Head of caudate nucleus (tissue), 42 donors: Measurements from ENCODE around the gene ATP1B3.
"Not testable (repeated sequence)": the region's sequence is repeated elsewhere in the genome, so short reads cannot be mapped to it uniquely, and the experiment has no call there.

Experiments used
- DNase-seq, 42 donors: peaks; one replicate each; pipeline versions ENCODE4 v3.0.0 to v3.0.0-alpha.2; 2020 to 2021; ENCODE audit warnings: mixed read lengths in 7 of 42
- intact Hi-C: fragments of 100-400 bp; cut with DNase I; formaldehyde crosslinking; loops from one replicate; pipeline ENCODE4 v1.15.0; 2022

ATP1B3 gene

DNA sequence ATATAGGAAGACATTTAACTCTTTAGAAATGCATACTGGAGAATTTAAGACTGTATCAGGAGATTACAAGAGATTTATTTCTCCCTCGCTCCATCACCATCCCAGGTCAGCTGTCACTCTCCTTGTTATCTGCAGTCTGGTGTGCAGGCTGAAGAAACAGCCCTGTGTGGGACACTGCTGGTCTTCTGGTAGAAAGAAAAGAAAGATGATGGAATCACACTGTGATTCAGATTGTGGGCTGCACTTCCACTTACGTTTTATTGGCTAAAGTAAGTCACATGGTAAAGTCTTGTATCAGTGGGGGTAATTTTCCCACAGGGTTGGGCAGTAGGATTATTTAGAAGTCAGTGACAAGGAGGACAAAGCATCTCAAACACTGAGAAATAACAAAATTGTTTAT lies 18.1 kb upstream of the ATP1B3 start:
- no peak for DNase-seq
- intact Hi-C loops, result no loop called here

DNA sequence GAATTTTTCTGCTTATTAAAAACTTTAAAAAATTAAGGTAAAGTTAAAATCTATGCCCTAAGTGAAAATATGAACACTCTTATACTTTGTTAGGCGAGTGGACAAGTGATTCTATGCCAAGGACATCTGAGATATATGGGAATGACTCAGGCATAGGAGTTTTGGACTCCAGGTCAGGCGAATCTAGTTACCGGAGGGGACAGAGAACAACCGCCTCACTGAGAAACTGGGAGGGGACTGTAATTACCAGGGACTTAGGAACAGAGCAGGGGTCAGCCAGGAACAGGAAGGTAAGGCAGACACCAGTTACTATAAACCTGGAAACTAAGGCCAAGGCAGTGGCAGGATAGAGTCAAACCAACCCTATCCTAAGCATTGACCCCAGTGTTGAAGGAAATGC lies 16.8 kb upstream of the ATP1B3 start:
- intact Hi-C loops, result no loop called here
- DNase-seq, result no peak

DNA sequence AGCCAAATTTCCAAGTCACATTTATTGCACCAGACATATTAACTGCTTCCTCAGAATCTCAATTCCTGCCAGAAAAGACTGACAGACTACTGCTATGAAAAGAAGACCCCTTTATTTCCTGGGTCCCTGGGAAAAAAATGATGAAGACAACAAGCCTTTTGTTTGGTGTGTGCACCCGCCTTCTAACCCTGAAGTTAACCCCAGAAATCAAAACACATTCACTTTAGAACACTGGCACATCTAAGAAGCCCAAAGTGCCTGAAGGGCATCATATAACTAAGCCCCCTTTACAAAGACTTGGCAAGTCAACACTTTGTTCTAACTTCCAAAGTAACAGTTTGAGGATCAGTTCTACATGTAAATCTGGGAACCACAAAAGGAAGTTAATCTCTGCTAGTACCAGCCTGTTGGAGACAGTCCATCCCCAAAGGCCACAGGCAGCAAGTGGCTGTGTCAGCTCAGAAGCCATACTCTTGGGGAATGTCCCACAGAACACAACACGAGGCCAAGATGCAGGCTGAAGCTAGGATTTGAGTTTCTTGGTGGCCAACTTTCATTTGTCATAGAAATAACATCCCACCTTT lies 16.3 kb upstream of the ATP1B3 start:
- intact Hi-C loops, result no loop called here
- DNase-seq, result peak in 1 of 42 donors; percentile 26

DNA sequence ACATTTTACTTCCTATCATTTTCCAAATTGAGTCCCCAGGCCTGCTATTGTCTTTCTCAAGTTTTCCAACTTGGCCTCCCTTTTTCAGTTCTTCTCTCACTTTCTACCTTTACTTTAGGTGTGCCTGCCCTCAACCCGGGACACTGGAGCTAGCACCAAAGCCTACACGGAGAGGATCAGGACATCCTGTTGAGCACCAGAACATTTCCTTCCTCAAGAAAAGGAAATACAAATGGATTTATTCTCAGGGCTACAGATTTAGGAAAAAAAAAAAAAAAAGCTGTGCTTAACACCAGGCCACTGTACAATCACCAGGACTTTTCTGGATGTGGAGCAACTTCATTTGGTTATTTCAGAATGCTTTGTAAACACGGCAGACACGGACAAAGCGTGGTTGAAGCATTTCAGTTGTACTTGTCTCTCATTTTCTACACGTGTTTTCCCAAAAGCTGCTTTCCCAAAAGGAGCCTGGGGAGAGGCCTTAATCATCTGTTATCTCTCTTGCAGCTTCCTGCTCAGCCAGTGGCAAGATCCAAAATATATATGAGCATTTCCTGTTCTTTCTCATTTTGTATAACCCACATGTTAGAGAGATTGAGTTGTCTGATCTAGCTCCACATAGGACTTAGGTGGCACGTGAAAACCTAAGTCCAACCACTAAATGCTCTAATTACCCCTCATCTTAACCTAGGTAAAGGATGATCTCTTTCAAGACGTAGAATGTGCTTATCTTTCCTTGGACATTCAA lies 15.5 kb upstream of the ATP1B3 start:
- intact Hi-C loops, result no loop called here
- no peak for DNase-seq

DNA sequence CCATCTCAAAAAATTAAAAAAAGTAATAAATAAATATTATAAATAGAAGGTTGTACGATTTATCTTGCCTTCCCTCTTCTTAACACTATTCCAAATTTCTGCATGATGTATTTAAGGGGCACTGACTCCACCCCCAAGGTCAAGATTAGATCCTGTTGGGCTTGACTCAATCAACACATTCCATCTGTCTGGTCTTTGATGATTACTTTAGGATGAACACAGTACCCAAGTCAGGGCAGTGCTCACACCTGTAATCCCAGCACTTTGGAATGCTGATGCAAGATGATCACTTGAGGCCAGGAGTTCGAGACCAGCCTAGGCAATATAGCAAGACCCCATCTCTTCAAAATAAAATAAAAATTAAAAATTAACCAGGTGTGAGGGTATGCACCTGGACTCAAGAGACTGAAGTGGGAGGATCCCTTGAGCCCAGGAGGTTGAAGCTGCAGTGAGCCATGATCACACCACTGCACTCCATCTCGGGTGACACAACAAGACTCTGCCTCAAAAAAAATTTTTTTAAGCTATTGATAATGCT lies 14.1 kb upstream of the ATP1B3 start:
- intact Hi-C loops, result no loop called here
- no peak for DNase-seq

DNA sequence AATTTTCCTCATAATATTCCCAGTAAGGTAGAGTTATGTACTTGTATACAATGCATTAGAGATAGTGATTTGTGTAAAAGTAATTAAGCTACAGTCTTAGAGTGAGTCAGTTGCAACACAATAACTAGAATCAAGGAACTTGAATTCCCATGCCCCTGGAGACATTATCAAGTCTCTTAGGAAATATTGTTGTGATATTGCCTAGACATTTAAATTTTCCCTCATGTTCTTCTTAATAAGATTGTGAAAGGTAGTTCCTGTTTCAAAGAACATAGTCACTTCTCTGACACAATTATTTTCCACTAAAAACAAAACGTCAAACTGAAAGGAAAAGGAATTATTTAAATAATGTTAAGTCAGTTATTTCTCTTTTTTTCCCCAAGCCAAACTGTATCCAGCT lies 13.0 kb upstream of the ATP1B3 start:
- intact Hi-C loops, result no loop called here
- no peak for DNase-seq

DNA sequence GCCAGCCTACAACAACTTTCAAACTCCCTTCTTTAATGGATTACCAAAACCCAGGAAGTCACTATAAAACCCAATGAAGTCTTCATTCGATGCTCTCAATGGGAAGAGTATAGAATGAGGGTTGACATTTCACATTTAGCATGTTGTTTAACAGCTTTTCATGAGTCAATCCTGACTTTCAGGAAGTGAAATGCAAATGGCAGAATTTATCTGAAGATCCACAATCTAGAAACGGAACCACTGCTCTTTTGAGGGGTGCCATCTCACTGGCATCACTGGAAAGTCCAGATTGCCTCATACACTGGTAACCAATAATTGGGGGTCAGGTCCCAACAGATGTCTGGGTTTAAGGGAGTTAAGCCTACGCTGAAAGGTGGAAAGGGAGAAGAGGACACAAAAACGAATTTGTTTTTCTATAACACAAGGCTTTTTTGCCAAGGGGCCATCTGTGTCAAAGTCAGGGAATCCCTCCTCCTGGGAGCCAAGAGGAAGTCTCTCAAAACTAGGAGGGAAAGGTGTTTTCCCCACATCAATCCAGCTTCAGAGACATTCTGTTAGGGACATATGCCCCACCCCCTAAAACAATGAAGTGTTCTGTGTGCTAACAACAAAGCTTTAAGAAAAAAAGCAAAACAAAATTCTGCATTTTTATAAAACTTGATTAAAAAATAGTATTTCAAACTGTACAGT lies 12.0 kb upstream of the ATP1B3 start:
- no peak for DNase-seq
- intact Hi-C loops, result no loop called here

DNA sequence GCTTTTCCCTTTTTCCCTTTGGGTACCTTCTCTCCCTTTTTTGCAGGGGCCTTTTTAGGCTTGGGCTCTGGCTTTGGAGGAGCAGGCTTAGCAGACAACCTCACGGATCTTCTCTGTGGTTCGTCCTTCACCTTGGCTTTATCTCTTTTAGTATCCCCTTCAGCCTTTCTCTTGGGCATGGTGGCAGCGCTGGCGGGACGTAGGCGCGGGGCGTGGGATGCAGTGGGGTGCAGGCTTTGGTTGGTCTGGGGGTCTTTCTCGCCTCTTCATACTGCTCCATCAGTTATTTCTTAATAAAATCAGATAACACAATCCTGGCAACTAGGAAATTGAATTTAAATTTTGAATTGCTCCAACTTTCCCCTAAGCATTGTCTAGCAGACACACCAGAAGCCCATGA lies 11.3 kb upstream of the ATP1B3 start:
- DNase-seq, result no peak
- intact Hi-C loops, result no loop called here

DNA sequence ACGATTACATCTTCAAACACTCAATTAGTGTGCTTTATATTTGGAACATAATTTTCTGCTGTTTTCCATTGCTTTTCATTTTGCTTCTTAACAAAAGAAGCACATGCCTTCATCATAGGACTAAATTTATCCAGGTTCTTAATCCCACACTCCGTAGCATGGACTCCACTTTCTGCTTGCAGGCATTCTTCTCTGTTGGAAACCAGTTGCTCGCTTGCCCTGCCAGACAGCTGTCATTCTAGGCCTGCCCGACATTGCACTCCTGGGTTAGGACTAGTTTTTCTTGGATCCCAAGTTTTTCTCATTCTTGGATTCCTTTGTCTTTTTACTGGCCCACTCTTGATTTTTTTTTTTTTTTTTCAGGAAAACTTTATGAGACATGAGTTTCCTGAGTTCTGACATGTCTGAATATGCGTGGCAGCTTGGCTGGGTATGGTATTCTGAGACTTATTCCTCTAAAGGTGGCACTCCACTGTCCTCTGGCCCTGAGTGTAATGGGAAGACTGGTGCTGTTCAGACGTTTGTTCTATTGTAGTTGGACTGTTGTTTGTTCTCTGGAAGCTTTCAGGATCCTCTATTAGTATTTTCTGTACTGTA lies 6.3 kb upstream of the ATP1B3 start:
- DNase-seq, result no peak
- intact Hi-C loops, result no loop called here

DNA sequence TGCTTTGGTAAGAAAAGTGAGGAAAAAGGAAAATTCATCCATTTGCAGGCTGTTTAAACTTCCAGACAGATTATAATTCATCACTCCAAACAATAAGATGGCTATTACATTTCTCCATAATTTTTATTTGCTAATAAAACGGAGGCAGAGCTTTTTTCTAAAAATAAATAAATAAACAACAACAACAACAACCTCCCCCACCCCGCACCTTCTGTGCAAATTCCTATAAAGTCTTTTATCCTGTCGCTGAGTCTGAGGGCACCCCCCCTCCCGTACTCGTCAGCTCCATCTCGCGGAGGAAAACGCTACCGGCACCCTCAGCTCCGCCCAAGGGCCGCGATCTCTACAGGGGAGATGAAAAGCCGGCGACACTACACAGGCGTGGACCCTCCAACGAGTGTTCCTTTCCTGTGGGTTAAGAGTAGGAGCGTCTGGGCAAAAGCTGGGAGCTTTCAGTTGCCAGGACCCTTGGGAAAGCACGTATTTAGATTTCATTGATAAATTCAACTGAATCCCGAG lies 1.0 kb upstream of the ATP1B3 start:
- peak; percentile 78 to 96 (median 89) for DNase-seq
- intact Hi-C loops, result no loop called here

DNA sequence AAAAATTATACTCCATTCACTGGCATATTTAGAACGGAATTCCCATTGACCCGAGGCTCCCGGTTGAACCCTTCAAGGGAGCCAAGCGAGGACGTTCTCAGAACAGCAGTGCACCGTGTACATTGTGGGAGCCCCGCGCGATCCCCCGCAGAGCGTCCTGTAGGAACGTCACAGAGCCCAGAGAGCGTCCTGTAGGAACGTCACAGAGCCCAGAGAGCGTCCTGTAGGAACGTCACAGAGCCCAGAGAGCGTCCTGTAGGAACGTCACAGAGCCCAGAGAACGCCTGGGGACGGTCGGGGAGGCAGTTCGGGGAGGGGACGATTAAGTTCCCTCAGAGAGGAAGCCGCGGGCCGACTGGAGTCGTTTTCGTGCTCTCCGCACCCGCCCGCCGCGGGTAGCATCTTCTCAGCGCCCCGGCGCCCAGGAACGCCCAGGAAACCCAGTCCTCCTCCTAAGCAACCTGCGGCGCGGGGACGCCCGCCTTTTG lies 506 bp upstream of the ATP1B3 start:
- DNase-seq, result peak in 40 of 42 donors; percentile 26 to 80 (median 62)
- intact Hi-C loops, result loop anchor here (2.0 kb wide), 1 partner anchor 137 kb away; the partner anchor contains the start of gene RNF7

DNA sequence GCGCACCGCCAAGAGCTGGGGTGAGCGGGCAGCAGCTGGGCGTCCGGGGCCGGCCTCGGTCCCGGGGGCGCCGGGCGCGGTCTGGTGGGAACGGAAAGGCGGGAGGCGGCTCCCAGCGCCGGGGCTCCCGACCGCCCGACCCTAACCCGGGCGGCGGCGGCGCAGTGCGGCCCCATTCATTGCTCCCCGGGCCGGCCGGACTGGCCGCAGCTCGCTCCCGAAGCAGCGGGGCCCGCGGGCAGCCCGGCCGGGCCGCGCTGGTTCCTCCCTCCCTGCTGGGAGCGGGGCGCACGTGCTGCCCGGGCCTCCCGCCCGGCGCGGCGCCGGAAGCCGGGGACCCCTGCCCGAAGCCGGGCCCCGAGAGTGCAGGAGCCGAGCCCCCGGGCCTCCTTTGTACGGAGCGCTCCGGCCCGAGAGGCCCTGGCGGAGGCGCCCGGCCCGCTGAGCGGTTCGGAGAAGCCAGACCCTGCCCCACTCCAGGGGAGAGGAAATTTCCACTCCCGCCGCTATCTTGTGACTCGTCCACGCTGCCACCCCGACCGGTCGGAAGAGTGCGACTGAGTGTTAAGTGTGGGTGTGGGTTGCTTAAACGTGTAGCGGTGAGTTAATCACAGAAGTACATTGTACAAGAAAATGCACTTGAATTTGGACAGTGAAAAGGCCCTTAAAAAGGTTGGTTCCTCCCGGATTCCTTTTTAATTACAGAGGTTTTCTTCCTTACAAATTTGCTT lies 613 bp downstream of the ATP1B3 start:
- DNase-seq, result peak; percentile 9 to 81 (median 56)

DNA sequence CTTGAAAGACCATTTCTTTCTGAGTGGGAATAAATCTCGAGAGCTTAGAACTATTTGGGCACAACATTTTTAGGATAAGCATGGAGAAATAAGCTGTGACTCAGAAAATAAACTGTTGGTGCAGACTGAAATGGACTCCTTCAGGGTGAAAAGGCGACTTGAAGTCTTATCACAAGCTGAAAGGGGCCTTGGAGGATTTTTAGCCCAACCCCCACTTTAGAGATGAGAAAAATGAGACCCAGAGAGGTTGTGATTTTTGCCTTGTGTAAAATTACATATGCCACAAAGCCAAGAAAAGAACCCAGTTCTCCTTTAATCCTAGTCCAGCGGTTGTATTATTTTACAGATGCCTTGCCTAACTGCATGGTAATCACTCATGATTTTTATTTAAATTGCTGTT lies 1.5 kb downstream of the ATP1B3 start:
- DNase-seq, result no peak
- intact Hi-C loops, result loop anchor here (2.0 kb wide), 1 partner anchor 139 kb away; the partner anchor contains the start of gene RNF7

More for the DNA sequence above, 613 bp downstream of the ATP1B3 start:
- intact Hi-C loops, result loop anchor here (2.0 kb wide), 1 partner anchor 138 kb away; the partner anchor contains the start of gene RNF7

DNA sequence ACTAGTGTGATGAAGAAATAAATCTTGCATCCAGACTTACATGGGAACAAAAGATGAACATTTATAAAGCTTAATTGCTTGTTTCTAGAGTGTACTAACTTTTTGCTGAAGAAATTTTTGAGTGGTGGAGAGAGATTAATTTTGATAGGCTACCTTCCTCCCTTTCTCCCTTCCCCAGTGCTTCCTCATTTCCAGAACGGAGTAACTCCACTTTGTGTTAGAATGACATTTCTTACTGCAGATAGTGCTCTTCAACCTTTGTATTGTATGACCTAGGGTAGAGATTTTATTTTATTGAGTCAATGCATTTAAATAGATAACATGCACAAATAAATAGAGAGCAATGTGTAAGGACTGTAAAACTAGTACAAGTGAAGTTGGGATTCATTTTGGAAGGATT lies 1.9 kb downstream of the ATP1B3 start:
- no peak for DNase-seq
- intact Hi-C loops, result no loop called here

DNA sequence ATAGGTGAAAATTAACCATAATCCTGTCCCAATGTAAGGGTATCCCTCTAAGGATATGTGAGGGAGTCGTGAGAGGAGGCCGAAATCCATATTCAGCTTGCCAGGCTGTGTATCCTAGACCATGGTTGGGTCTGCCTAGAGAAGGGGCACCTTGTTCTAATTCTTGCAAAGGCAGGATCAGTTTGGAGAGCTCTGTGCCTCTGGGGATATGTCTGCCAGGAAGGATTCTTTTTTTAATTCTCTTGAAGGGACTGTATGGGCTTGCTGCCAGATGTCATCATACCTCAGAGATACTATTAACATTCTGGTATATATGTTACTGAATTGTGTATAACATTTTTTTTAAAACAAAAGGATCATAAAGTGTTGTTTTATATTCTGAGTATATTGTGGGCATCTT lies 2.4 kb downstream of the ATP1B3 start:
- intact Hi-C loops, result no loop called here
- DNase-seq, result no peak

DNA sequence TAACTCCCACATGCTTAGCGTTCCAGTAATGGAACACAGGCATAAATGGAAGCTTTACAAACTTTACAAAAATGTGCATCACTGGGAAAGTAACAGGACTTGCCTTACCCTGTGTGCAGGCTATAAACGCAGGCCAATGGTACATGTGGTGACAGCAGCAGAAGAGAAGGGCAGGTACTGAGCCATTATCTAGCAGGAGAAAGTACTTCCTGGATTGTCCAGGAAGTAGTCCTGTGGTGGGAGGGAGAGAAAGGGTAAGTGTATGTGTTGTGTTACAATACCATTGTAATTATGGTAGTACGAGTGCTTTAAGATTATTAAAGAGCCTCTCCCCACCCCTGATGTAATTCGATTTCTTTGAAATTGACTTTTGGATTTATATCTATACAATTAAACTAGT lies 5.3 kb downstream of the ATP1B3 start:
- intact Hi-C loops, result no loop called here
- no peak for DNase-seq

DNA sequence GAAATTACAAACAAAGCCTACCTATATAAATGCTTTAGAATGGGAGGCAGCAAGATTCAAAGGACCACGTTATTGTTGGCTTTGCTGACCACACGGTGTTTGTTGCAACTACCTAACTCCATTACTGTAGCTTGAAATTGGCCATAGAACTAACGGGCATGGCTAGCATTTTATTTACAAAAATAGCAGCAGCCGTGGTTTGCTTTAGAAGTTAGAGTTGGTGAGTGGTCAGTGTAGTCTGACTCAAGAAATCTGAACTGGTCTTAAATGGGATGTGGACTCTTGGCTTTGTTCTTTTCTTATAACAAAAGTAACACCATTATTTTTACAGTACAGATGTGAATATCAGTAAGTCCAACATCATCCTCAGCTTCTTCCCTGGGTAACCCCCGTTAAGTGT lies 10.6 kb downstream of the ATP1B3 start:
- no peak for DNase-seq
- intact Hi-C loops, result no loop called here

DNA sequence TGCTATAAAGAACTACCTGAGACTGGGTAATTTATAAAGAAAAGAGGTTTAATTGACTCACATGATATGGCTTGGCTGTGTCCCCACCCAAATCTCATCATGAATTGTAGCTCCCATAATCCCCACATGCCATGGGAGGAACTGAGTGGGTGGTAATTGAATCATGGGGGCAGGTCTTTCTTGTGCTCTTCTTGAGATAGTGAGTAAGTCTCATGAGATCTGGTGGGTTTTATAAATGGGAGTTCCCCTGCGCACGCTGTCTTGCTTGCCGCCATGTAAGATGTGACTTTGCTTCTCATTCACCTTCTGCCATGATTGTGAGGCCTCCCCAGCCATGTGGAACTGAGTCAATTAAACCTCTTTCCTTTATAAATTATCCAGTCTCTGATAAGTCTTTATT lies 12.1 kb downstream of the ATP1B3 start:
- intact Hi-C loops, DNase-seq: not testable (repeated sequence)
